Daoy (cell line): ENCODE results near the gene MMD2. TPM values are rescaled to one million over a fixed set of nuclear protein-coding genes. Genes with fewer than 3 reads are reported as not detected.
"Not testable (repeated sequence)": the region's sequence is repeated elsewhere in the genome, so short reads cannot be mapped to it uniquely, and the experiment has no call there.

ENCODE experiments used
- DNase-seq: peaks from one replicate; pipeline ENCODE4 v3.0.0-alpha.2; 2015; ENCODE audit warnings: low read depth
- total RNA-seq: library from RNA; depleted of rRNA; stranded (reverse); fragments of >200 nt; shearing (Covaris generic); gene quantifications from 2 replicates; pipeline ENCODE4 v1.2.3, GENCODE V29; 2014; rRNA removed

The MMD2 gene, protein sequence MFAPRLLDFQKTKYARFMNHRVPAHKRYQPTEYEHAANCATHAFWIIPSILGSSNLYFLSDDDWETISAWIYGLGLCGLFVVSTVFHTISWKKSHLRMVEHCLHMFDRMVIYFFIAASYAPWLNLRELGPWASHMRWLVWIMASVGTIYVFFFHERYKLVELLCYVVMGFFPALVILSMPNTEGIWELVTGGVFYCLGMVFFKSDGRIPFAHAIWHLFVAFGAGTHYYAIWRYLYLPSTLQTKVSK
- total RNA-seq: not detected in 2 replicates

- no peak for DNase-seq
Observed at GRCh38 chr7:4958477-4959301, at the start of gene MMD2. MMD2 (minus strand) TSS chr7:4959187; CDS start chr7:4959017, 170 bp downstream.

- no peak for DNase-seq
Observed at GRCh38 chr7:5005066-5005465, 46.1 kb upstream of the MMD2 start.

DNA sequence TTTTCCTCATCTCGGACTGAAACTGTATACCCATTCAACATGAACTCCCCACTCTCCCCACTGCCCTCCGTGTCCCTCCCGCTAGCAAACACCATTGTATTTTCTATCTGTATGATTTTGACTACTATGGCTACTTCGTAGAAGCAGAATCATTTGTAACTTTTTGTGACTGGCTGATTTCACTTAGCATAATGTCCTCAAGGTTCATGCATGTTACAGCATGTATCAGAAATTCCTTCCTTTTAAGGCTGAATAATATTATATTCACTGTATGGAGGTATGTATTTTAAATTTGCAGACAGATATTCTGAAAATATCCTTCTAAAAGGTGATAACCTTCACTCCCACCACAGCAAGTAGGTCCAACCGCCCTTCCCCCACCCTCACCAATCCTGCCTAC is 42.9 kb upstream of the MMD2 start:
- no peak for DNase-seq

- DNase-seq: no peak
Observed at GRCh38 chr7:5001003-5001402, 42.0 kb upstream of the MMD2 start.

DNA sequence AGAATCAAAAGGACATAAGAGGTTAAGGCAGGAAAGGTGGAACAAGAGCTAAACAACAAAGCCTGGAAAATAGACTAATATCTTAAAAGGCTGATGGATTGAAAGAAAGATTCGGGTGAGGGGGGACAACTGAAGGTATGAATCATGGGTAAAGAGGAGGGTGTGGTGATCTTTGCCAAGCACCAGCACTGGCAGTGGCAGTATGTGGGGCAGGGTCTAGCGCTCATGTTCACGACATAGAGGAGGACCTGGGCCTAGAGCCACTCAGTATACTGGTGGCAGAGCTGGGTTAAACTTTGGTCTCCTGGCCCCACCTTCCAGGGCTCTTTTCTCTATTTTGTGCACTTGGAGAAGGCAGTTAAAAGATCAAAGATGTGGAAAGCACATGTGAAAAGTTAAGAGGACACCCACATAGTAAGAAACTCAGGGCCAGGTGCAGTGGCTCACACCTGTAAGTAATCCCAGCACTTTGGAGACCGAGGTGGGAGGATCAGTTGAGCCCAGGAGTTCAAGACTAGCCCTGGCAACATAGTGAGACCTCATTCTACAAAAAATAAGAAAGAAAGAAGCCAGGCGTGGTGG is 40.5 kb upstream of the MMD2 start:
- no peak for DNase-seq

GRCh38 chr7:4998910-4999309 is 39.9 kb upstream of the MMD2 start:
- no peak for DNase-seq

GRCh38 chr7:4998244-4998643 is 39.3 kb upstream of the MMD2 start:
- DNase-seq: no peak

- DNase-seq: no peak
Observed at GRCh38 chr7:4996696-4997222, 37.8 kb upstream of the MMD2 start.

- DNase-seq: no peak
Observed at GRCh38 chr7:4995429-4995969, 36.5 kb upstream of the MMD2 start.

GRCh38 chr7:4993471-4993870 is 34.5 kb upstream of the MMD2 start:
- no peak for DNase-seq

DNA sequence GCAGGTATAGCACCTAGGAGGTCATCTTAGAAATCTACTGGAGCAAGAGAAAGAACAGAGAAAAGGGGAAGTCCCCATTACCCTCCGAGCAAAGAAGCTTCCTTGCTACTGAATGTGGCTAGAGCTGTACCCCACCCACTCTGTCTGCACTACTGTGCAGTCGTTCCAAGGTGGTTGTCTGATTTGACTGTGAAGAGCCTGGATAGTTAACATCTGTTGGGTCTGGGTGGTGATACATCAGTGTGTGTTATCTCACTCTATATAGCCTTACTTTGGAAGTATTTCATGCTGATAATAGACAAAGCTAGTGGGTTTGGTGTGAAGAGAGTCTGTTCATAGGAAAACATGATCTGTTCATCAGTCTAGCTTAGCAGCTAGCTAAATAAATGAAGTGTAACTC is 23.8 kb upstream of the MMD2 start:
- DNase-seq: not testable (repeated sequence)

- DNase-seq: not testable (repeated sequence)
Observed at GRCh38 chr7:4981295-4981890, 22.4 kb upstream of the MMD2 start.

DNA sequence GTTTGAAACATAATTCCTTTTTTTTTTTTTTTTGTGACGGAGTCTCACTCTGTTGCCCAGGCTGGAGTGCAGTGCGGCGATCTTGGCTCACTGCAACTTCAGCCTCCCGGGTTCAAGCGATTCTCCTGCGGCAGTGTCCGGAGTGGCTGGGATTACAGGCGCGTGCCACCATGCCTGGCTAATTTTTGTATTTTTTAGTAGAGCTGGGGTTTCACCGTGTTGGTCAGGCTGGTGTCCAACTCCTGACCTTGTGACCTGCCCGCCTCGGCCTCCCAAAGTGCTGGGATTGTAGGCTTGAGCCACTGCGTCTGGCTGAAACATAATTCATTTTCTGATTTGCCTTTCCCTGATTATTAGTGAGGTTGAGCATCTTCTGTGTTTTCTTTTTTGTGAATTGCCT is 16.6 kb upstream of the MMD2 start:
- not testable (repeated sequence) for DNase-seq

GRCh38 chr7:4973728-4974198 is 14.8 kb upstream of the MMD2 start:
- DNase-seq: peak; percentile 97

DNA sequence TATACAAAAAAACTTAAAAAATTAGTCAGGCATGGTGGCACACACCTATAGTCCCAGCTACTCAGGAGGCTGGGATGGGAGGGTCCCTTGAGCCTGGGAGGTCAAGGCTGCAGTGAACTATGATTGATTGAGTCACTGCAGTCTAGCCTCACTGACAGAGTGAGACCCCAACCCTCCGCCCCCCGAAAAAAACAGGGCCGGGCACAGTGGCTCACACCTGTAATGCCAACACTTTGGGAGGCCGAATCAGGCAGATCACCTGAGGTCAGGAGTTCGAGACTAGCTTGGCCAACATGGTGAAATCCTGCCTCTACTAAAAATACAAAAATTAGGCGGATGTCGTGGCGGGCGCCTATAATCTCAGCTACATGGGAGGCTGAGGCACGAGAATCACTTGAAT is 13.5 kb upstream of the MMD2 start:
- not testable (repeated sequence) for DNase-seq

DNA sequence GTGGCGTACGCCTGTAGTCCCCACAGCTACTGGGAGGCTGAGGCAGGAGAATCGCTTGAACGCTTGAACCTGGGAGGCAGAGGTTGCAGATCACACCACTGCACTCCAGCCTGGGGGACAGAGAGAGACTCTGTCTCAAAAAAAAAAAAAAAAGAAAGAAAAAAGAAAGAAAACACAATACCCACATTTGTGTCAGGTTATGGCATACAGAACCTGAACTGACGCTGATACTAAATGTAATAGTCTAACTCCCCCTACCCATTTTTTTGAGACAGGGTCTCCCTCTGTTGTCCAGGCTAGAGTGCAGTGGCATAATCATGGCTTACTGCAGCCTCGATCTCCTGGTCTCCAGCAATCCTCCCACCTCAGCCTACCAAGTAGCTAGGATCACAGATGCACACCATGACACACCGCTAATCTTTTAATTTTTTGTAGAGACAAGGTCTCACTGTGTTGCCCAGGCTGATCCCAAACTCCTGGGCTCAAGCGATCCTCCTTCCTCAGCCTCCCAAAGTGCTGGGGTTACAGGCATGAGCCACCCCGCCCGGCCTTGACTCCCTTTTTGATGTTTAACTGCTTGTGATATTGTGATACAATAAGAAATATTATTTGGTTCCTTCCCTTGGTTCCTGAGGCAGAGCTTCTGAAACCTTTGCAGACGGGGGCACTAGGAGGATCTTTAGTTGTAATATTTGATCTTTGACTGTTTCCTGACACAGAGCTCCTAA is 6.5 kb upstream of the MMD2 start:
- DNase-seq: no peak

DNA sequence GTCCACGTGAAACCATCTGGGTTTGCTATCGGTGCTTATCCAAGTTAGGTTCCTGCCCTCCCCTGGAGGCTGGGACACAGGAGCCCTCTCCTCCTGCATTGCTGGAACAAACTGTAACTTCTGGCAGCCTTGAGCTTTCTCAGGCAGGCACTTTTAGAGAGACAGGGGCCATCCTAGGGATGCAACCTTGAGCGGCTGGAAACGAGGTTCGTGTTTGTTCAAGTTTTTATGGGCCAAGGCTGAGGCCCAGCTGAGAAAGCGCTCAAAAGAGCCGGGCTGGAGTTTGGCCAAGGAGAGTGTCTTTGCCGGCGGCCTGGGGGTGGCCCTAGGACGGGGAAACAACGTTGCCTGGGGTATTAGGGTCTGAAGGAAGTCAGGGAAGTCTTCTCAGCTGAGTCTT is 5.5 kb upstream of the MMD2 start:
- DNase-seq: no peak

DNA sequence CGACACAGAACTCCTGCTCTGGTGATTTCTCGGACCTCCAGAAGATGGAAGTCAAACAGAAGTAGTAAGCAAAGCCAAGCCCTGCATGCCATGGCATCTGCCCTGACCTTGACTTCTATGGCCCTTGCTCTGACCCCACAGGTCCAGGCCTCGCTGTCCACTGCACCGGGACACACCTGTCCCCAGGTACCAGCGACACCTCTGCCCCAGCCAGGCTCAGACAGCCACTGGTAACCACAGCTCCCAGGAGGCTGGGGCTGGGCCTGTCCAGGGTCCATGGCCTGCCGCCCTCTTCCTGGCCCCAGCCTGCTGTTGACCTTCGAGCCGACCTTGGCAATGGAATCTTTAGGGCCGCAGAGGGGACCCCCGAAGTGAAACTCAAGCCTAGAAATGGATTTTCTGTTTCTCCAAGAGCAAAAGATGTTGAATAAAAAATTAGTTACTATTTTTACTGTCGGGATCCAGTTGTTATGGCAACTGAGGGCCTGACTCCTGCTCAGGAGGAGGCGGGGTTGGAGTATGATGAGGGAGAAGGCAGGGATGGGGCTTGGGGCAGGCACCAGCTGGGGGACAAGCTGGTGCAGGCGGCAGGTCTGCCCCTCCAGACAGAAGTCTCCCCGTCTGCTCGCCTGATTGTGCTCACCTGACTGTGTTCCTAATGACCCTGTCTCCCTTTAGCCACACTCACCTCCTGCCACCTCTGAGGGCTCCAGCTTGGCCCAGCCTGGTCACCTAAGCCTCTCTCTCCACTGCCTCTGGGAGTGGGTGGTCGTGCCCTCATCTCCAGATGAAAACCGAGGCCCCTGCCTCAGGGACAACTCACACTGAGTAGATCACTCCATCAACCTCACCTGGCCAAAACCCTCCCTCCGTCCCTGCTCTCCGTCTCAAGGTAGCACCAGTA is 4.1 kb upstream of the MMD2 start:
- DNase-seq: no peak

GRCh38 chr7:4960363-4960762 is 1.4 kb upstream of the MMD2 start:
- no peak for DNase-seq

DNA sequence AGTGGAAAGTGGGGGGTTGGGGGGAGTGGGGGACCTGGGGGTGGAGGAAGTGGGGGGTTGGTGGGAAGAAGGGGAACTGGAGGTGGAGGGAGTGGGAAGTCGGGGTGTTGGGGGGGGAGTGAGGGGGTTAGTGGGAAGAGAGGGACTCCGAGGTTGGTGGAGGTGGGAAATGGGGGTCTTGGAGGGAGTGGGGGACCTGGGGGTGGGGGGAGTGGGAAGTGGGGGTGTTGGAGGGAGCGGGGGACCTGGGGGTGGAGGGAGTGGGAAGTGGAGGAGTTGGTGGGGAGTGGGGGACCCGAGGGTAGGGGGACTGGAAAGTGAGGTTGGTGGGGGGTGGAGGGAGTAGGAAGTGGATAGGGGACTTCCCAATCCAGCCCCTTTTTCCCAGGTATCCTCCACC is 906 bp upstream of the MMD2 start:
- no peak for DNase-seq
